Endothelial cell of hepatic sinusoid (primary cell): ENCODE measurements around the gene IGFBP3.

ENCODE experiments used
- in situ Hi-C: cut with HindIII; loops from 2 replicates; pipeline ENCODE4 v1.10.0; 2017; ENCODE audit warnings: low sequenced_read_pairs

IGFBP3 gene

GRCh38 chr7:45923818-45924217 lies 2.7 kb upstream of the IGFBP3 start:
- in situ Hi-C loops, result loop anchor here (10.0 kb wide), 1 partner anchor 431 kb away; no protein-coding TSS in a partner anchor

DNA sequence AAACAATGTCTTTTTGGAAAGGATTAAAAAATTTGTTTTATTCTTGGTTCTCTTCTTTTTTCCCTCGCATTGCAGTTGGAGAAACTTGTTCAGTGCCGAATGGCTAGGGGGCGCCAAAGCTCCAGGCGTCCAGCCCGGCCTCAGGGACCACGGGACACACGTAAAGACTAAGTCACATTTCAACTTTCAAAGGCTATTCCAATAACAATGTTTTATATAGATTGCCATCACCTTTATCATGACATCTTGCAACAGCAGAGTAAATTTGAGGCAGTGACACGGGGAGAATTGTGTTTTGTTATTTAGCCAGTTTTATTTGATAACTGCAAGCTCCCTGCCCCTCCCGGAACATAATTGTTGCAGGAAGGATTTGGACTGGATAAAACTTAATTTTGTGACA lies 2.2 kb upstream of the IGFBP3 start:
- in situ Hi-C loops, result loop anchor here (10.0 kb wide), 1 partner anchor 432 kb away; no protein-coding TSS in a partner anchor

DNA sequence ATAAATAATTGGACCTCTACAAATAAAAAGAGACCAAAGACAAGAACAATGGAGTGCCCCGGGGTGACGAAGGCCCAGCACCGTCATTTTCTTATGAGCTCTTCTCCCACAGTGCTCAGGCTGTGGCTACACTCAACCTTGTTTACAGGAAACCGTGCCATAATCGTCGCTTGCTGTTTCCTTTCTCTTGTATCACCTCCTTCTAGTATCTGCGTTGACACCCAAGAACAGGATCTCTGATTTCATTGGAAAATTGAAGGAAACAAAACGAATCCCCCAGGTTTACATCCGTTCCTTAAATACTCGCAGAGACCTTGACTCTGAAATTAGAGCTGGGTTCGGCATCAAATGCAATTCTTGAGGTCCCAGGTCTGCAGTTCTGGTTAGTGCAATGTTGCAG lies 1.7 kb upstream of the IGFBP3 start:
- in situ Hi-C loops, result loop anchor here (10.0 kb wide), 1 partner anchor 432 kb away; no protein-coding TSS in a partner anchor

- in situ Hi-C loops, result loop anchor here (10.0 kb wide), 1 partner anchor 433 kb away; no protein-coding TSS in a partner anchor
Observed at GRCh38 chr7:45921699-45922519, 837 bp upstream of the IGFBP3 start.

GRCh38 chr7:45921381-45921698 lies 268 bp upstream of the IGFBP3 start:
- in situ Hi-C loops, result loop anchor here (10.0 kb wide), 1 partner anchor 433 kb away; no protein-coding TSS in a partner anchor

DNA sequence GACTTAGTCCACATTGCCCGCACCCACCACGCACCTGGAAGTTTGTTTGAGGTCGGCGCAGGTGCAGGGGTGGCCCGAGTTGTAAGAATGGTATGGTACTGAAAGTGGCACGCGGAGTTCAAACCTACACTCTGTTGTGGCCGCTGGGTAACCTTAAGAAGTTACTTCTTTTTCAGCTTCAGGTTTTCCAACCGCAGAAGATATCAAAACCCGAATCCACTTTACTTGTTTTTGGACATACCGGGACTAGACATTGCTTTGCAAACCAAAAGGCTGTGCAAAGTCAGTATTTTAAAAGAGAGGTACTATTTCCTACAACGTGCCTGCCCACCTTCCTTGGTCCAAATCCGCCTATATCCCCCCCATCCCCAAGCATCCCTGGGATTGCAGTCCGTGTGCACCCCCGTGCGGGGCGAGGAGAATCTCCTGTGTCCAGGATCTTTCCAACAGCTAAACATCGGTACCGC lies 1.0 kb downstream of the IGFBP3 start:
- in situ Hi-C loops, result loop anchor here (10.0 kb wide), 1 partner anchor 435 kb away; no protein-coding TSS in a partner anchor

GRCh38 chr7:45919231-45919784 lies 1.8 kb downstream of the IGFBP3 start:
- in situ Hi-C loops, result no loop called here

GRCh38 chr7:45918556-45918955 lies 2.5 kb downstream of the IGFBP3 start:
- in situ Hi-C loops, result no loop called here

DNA sequence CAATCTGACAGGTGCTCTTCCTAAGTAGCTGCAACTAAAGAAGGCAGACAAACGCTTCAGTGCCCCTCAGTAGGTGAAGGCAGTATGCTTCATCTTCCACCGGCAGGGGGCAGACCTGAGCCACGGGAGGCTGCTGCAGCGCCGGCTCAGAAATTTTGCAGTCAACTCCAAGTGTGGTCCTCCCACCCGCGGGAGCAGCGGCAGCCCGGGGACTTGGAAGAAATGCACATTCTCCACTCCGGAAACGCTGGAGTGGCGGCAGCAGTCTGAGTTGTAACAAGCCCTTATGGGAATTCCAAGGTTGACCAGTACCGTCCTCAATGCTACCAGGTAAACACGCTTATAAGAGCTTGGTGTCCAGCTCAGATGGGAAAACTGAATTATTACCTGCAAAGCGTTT lies 3.4 kb downstream of the IGFBP3 start:
- in situ Hi-C loops, result no loop called here

DNA sequence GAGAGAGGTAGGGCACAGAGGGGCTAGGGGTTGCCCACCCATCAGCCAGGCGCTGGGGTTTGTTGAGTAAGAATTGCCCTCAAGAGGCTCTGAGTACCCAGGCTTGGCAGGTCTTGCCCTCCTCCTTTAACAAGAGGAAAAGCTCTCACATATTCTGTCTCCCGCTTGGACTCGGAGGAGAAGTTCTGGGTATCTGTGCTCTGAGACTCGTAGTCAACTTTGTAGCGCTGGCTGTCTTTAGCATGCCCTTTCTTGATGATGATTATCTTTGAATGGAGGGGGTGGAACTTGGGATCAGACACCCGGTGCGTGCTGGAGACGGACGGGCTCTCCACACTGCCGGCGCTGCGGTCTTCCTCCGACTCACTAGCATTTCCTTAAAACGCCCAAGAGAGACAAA lies 4.0 kb downstream of the IGFBP3 start:
- in situ Hi-C loops, result no loop called here

- in situ Hi-C loops, result no loop called here
Observed at GRCh38 chr7:45915606-45916005, 5.5 kb downstream of the IGFBP3 start.

- in situ Hi-C loops, result no loop called here
Observed at GRCh38 chr7:45914911-45915310, 6.2 kb downstream of the IGFBP3 start.

GRCh38 chr7:45912972-45913371 lies 8.1 kb downstream of the IGFBP3 start:
- in situ Hi-C loops, result no loop called here

DNA sequence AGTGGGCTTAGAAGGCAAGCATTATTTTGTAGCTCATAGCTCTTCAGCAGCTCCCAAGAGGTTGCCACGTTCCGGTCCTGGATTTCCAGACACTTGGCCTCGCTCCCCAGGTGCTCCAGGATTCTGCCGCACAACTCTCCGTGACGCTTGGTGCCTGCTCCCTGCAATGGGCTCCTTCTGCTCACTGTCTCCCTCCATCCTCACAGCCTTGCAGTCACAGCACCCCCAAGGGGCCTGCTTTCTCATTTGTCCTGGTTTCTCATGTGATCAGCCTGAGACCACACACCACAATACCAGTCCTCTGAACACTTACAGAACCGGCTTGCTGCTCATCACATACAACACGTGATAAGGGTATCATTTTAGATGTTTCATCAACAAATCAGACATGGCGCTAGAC lies 9.8 kb downstream of the IGFBP3 start:
- in situ Hi-C loops, result no loop called here

DNA sequence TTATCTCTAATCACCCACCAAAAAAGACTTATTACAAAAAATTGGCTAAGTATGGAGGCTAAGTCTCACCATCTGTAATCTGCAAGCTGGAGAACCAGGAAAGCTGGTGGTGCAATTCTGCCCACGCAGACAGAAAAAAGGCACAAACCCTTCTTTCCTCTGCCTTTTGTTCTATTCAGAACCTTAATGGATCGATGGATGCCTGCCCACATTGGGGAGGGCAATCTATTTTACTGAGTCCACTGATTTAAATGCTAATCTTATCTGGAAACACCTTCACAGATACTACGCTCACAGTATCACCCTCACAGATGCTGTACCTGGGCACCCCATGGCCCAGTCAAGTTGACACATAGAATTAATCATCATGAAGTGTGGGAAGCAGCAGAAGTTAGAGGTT lies 10.2 kb downstream of the IGFBP3 start:
- in situ Hi-C loops, result no loop called here

GRCh38 chr7:45909561-45909960 lies 11.5 kb downstream of the IGFBP3 start:
- in situ Hi-C loops, result no loop called here

DNA sequence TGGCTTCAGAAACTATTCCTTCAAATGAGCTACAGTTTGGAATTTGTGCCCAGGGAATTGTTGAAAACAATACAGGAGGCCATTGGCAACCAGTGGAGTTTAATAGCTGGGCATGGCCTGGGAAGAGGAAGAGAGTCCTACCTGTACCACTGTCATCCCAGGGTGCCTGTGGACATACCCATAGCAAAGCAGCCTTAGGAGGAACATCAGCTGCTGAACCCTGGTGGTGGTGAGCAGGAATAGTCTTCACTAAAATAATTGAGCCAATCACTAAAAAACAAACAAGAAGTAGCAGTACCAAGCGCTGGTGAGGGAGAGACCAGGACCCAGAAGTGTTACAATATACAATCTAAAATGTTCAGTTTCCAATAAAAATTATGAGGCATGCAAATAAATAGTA lies 18.3 kb downstream of the IGFBP3 start:
- in situ Hi-C loops, result no loop called here

- in situ Hi-C loops, result no loop called here
Observed at GRCh38 chr7:45901566-45901965, 19.5 kb downstream of the IGFBP3 start.

DNA sequence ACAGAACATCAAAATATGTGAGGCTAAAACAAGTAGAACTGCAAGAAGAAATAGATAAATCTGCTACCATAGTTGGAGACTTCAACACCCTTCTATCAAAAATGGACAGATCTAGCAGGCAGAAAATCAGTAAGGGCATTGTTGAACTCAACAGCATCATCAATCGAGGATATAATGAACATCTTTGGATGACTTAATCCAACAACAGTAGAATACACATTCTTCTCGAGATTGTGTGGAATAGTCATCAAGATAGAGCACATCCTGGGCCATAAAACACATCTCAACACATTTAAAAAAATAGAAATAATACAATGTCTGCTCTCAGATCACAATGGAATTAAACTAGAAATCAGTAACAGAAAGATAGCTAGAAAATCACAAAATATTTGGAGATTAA lies 22.9 kb downstream of the IGFBP3 start:
- in situ Hi-C loops, result no loop called here

GRCh38 chr7:45897042-45897690 lies 23.9 kb downstream of the IGFBP3 start:
- in situ Hi-C loops, result no loop called here

- in situ Hi-C loops, result no loop called here
Observed at GRCh38 chr7:45894665-45895062, 26.4 kb downstream of the IGFBP3 start.
